H9 (cell line): ENCODE data around the gene DIRAS2. TPM values are rescaled to one million over a fixed set of nuclear protein-coding genes. Genes with fewer than 3 reads are reported as not detected.

ENCODE experiments used
- DNase-seq: peaks from one replicate; pipeline ENCODE4 v3.0.0-alpha.2; 2017
- H2AFZ ChIP-seq: one replicate; pipeline ENCODE4 v1.6.1; 2013; ENCODE audit warnings: mild to moderate bottlenecking, low read length, control low read depth, moderate library complexity
- H2AK5ac ChIP-seq: 2 replicates; pipeline ENCODE4 v1.6.1; 2013; ENCODE audit warnings: low read length, control low read depth, mixed read lengths; ENCODE audit not compliant: insufficient read length
- H2BK120ac ChIP-seq: one replicate; pipeline ENCODE4 v1.6.1; 2013; ENCODE audit warnings: low read depth, mild to moderate bottlenecking, low read length, control low read depth, inconsistent platforms; ENCODE audit not compliant: poor library complexity, severe bottlenecking
- H2BK12ac ChIP-seq: 2 replicates; pipeline ENCODE4 v1.6.1; 2013; ENCODE audit warnings: low read length, control low read depth, mixed read lengths, low read depth; ENCODE audit not compliant: insufficient read length
- H2BK15ac ChIP-seq: 2 replicates; pipeline ENCODE4 v1.6.1; 2013; ENCODE audit warnings: low read depth, low read length, control low read depth
- H2BK20ac ChIP-seq: one replicate; pipeline ENCODE4 v1.6.1; 2013; ENCODE audit warnings: low read depth, mild to moderate bottlenecking, low read length, control low read depth, inconsistent platforms; ENCODE audit not compliant: poor library complexity, severe bottlenecking
- H2BK5ac ChIP-seq: 2 replicates; pipeline ENCODE4 v1.6.1; 2013; ENCODE audit warnings: low read length, control low read depth, mixed read lengths; ENCODE audit not compliant: insufficient read length
- H3K14ac ChIP-seq: 2 replicates; pipeline ENCODE4 v1.6.1; 2013; ENCODE audit warnings: low read length, control low read depth; ENCODE audit not compliant: insufficient read depth
- H3K18ac ChIP-seq: 2 replicates; pipeline ENCODE4 v1.6.1; 2013; ENCODE audit warnings: low read depth, mild to moderate bottlenecking, mixed read lengths, low read length, control low read depth; ENCODE audit not compliant: insufficient read length
- H3K23ac ChIP-seq: 2 replicates; pipeline ENCODE4 v1.6.1; 2013; ENCODE audit warnings: low read length, control low read depth, mixed read lengths, low read depth; ENCODE audit not compliant: insufficient read length
- H3K23me2 ChIP-seq: 2 replicates; pipeline ENCODE4 v1.6.1; 2013; ENCODE audit warnings: low read depth, mild to moderate bottlenecking, mixed read lengths, low read length, control low read depth; ENCODE audit not compliant: insufficient read length, poor library complexity, severe bottlenecking
- H3K27ac ChIP-seq: 2 replicates; pipeline ENCODE4 v1.5.1; 2013; ENCODE audit warnings: low read length, control low read depth, mixed read lengths, low read depth; ENCODE audit not compliant: insufficient read length
- H3K27me3 ChIP-seq: 2 replicates; pipeline ENCODE4 v1.6.1; 2013; ENCODE audit warnings: low read length, control low read depth, inconsistent platforms; ENCODE audit not compliant: insufficient read depth
- H3K4ac ChIP-seq: 2 replicates; pipeline ENCODE4 v1.6.1; 2013; ENCODE audit warnings: low read depth, mild to moderate bottlenecking, control low read depth, inconsistent platforms, low read length, moderate library complexity
- H3K4me1 ChIP-seq: 2 replicates; pipeline ENCODE4 v1.6.1; 2013; ENCODE audit warnings: low read length, control low read depth, inconsistent platforms; ENCODE audit not compliant: insufficient read depth
- H3K4me2 ChIP-seq: 2 replicates; pipeline ENCODE4 v1.6.1; 2013; ENCODE audit warnings: low read length, control low read depth, mixed read lengths; ENCODE audit not compliant: insufficient read length, insufficient read depth
- H3K56ac ChIP-seq: 2 replicates; pipeline ENCODE4 v1.6.1; 2013; ENCODE audit warnings: low read depth, mild to moderate bottlenecking, mixed read lengths, low read length, control low read depth; ENCODE audit not compliant: insufficient read length
- H3K79me1 ChIP-seq: 2 replicates; pipeline ENCODE4 v1.6.1; 2013; ENCODE audit warnings: low read depth, mild to moderate bottlenecking, moderate library complexity, low read length, control low read depth, inconsistent platforms; ENCODE audit not compliant: insufficient read depth, poor library complexity, severe bottlenecking
- H3K79me2 ChIP-seq: 2 replicates; pipeline ENCODE4 v1.6.1; 2013; ENCODE audit warnings: low read length, control low read depth, inconsistent platforms; ENCODE audit not compliant: insufficient read depth
- H3K9ac ChIP-seq: 2 replicates; pipeline ENCODE4 v1.6.1; 2013; ENCODE audit warnings: low read length, control low read depth, mixed read lengths; ENCODE audit not compliant: insufficient read length; ENCODE audit errors: extremely low read depth
- H3K9me3 ChIP-seq: one replicate; pipeline ENCODE4 v1.6.1; 2013; ENCODE audit warnings: low read depth, low read length, inconsistent platforms; ENCODE audit not compliant: control insufficient read depth
- H3T11ph ChIP-seq: one replicate; pipeline ENCODE4 v1.6.1; 2013; ENCODE audit warnings: mild to moderate bottlenecking, low read length, control low read depth, inconsistent platforms
- H4K20me1 ChIP-seq: one replicate; pipeline ENCODE4 v1.6.1; 2013; ENCODE audit not compliant: control insufficient read depth, insufficient read length, insufficient read depth
- H4K5ac ChIP-seq: 2 replicates; pipeline ENCODE4 v1.6.1; 2013; ENCODE audit warnings: low read depth, mild to moderate bottlenecking, mixed read lengths, low read length, control low read depth; ENCODE audit not compliant: insufficient read length
- H4K8ac ChIP-seq: replicated peaks from 2 replicates; pipeline ENCODE4 v1.6.1; 2013; ENCODE audit warnings: low read length, control low read depth, mixed read lengths, low read depth; ENCODE audit not compliant: insufficient read length
- H4K91ac ChIP-seq: 2 replicates; pipeline ENCODE4 v1.6.1; 2013; ENCODE audit warnings: low read depth, mild to moderate bottlenecking, moderate library complexity, mixed read lengths, low read length, control low read depth; ENCODE audit not compliant: insufficient read length
- H3K27ac Mint-ChIP-seq, 3 experiments: 2 replicates in 2 of 3; 3 replicates in 1 of 3; pipeline ENCODE4 v1.8.0; 2020 to 2021; ENCODE audit warnings: mixed read lengths in 3 of 3, mild to moderate bottlenecking in 1 of 3, moderate library complexity in 1 of 3
- H3K27me3 Mint-ChIP-seq: 2 replicates; pipeline ENCODE4 v1.8.0; 2021; ENCODE audit warnings: low read depth, mild to moderate bottlenecking, moderate library complexity, mixed read lengths
- H3K36me3 Mint-ChIP-seq, 3 experiments: 2 replicates in 2 of 3; 3 replicates in 1 of 3; pipeline ENCODE4 v1.8.0; 2020 to 2021; ENCODE audit warnings: low read depth in 3 of 3, mixed read lengths in 3 of 3; ENCODE audit not compliant: insufficient read depth in 1 of 3
- H3K4me1 Mint-ChIP-seq, 2 experiments: 2 replicates each; pipeline ENCODE4 v1.8.0; 2020; ENCODE audit warnings: mixed read lengths in 2 of 2
- H3K4me3 Mint-ChIP-seq, 2 experiments: 2 replicates in 1 of 2; 3 replicates in 1 of 2; pipeline ENCODE4 v1.8.0; 2020 to 2021; ENCODE audit warnings: mild to moderate bottlenecking in 2 of 2, mixed read lengths in 2 of 2, moderate library complexity in 1 of 2
- H3K9me3 Mint-ChIP-seq, 2 experiments: 2 replicates in 1 of 2; 3 replicates in 1 of 2; pipeline ENCODE4 v1.8.0; 2020; ENCODE audit warnings: mild to moderate bottlenecking in 2 of 2, mixed read lengths in 2 of 2, moderate library complexity in 1 of 2
- WGBS: extraction: QIAGEN DNeasy Blood & Tissue Kit; methylation state at CpG from one replicate; pipeline ENCODE4 v1.1.7; 2013; ENCODE audit warnings: missing lambda C conversion rate, low lambda C conversion rate, mixed read lengths; ENCODE audit not compliant: insufficient read length; ENCODE audit errors: extremely low coverage; 5-methylcytosine and 5-hydroxymethylcytosine counted together
- total RNA-seq: library from RNA; stranded (reverse); gene quantifications from 2 replicates; pipeline ENCODE4 v1.2.1, GENCODE V29; 2021
- TF ChIP-seq, protein P1 (sequence below): fragments of 200-600 bp; sonication (generic); conservative IDR thresholded peaks from 3 replicates; pipeline ENCODE4 v1.8.0; 2021; ENCODE audit warnings: antibody characterized with exemption, mild to moderate bottlenecking

Gene DIRAS2
- total RNA-seq, 1 experiment from 2014 or later = not detected

DNA sequence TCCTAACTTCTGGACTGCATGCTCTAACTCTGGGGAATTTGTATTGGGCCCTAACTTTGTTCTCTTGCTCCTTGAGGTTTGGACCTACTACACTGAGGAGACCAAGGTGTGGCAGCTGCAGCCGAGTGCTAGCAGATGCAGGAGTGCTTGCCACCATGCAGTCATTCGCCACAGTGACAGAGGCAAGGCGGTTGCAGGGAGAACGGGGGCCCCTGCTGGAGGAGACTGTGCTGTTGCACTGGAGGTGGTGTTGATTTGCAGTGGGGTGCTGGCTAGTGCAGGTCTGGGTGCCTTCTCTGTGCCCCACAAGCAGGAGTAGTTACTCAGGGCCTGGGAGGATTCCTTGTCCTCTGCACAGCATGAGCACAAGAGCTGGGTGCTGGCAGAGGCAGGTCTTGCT, 22.4 kb upstream of the DIRAS2 start:
- H3K27ac ChIP-seq = no peak overlapping the region
- no peak overlapping the region for H4K91ac ChIP-seq
- no peak overlapping the region for H2AK5ac ChIP-seq
- H3K79me1 ChIP-seq = no peaks in the 10 kb centered on the region
- no peak overlapping the region for H2AFZ ChIP-seq
- no peaks in the 10 kb centered on the region for H3K27me3 ChIP-seq
- Mint-ChIP-seq H3K4me1 (no peaks in the 10 kb centered on the region; a peak in 2 of 4 replicates), H3K27ac (no peak overlapping the region), H3K4me3 (no peak overlapping the region), H3K27me3 (peaks cover 4% of the 10 kb centered on the region), H3K36me3 (no peaks in the 10 kb centered on the region; a peak in 1 of 7 replicates), H3K9me3 (no peaks in the 10 kb centered on the region)
- no peak overlapping the region for H2BK5ac ChIP-seq
- H3K18ac ChIP-seq = no peak overlapping the region
- no peaks in the 10 kb centered on the region for H3K4me1 ChIP-seq
- no peaks in the 10 kb centered on the region for H3K9me3 ChIP-seq
- TF ChIP-seq, protein P1, sequence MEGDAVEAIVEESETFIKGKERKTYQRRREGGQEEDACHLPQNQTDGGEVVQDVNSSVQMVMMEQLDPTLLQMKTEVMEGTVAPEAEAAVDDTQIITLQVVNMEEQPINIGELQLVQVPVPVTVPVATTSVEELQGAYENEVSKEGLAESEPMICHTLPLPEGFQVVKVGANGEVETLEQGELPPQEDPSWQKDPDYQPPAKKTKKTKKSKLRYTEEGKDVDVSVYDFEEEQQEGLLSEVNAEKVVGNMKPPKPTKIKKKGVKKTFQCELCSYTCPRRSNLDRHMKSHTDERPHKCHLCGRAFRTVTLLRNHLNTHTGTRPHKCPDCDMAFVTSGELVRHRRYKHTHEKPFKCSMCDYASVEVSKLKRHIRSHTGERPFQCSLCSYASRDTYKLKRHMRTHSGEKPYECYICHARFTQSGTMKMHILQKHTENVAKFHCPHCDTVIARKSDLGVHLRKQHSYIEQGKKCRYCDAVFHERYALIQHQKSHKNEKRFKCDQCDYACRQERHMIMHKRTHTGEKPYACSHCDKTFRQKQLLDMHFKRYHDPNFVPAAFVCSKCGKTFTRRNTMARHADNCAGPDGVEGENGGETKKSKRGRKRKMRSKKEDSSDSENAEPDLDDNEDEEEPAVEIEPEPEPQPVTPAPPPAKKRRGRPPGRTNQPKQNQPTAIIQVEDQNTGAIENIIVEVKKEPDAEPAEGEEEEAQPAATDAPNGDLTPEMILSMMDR = peak; percentile 64
- no peak overlapping the region for H2BK12ac ChIP-seq
- H3K4ac ChIP-seq = no peak overlapping the region
- peak; percentile 70 for DNase-seq
- no peaks in the 10 kb centered on the region for H4K20me1 ChIP-seq
- no peak overlapping the region for H2BK20ac ChIP-seq
- H3K4me2 ChIP-seq = no peak overlapping the region
- H3K9ac ChIP-seq = no peak overlapping the region
- no peaks in the 10 kb centered on the region for H3K23me2 ChIP-seq
- H3T11ph ChIP-seq = no peak overlapping the region
- no CpG with 5 or more reads among the region's 4 CpGs for WGBS
- no peak overlapping the region for H2BK120ac ChIP-seq
- H3K56ac ChIP-seq = no peak overlapping the region
- no peak overlapping the region for H3K23ac ChIP-seq
- H4K8ac ChIP-seq = no peak overlapping the region
- peak overlapping the region; percentile 66 for H4K5ac ChIP-seq
- H3K79me2 ChIP-seq = no peaks in the 10 kb centered on the region
- no peak overlapping the region for H2BK15ac ChIP-seq
- no peak overlapping the region for H3K14ac ChIP-seq
